Measurements from ENCODE around the gene WDR91.

- TF ChIP-seq EZH2 (IDR thresholded peaks at IDR 0.05; ENCODE audit: borderline replicate concordance, low read depth, low read length, severe bottlenecking) (no peak), CTCF (IDR thresholded peaks at IDR 0.05; ENCODE audit: extremely low read depth in 1 of 2, insufficient read depth in 1 of 2, low read depth in 1 of 2, low read length in 2 of 2) (no peak), JUN (IDR thresholded peaks at IDR 0.05; ENCODE audit: borderline replicate concordance, insufficient read depth, insufficient read length, low read depth) (no peak), POLR2A (IDR thresholded peaks at IDR 0.05; ENCODE audit: low read depth, low read length) (no peak), POLR2AphosphoS5 (IDR thresholded peaks at IDR 0.05; ENCODE audit: insufficient read depth, low read depth, low read length) (no peak), MYC (IDR thresholded peaks at IDR 0.05; ENCODE audit: low read depth, low read length) (no peak), GATA2 (IDR thresholded peaks at IDR 0.05; ENCODE audit: insufficient read depth, insufficient read length, low read depth, low read length) (no peak)
- TF ChIP-seq, protein P1, sequence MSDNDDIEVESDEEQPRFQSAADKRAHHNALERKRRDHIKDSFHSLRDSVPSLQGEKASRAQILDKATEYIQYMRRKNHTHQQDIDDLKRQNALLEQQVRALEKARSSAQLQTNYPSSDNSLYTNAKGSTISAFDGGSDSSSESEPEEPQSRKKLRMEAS (IDR thresholded peaks at IDR 0.05; ENCODE audit: insufficient read depth, insufficient read length): no peak
Measured at GRCh38 chr7:135192914-135193536, 18.3 kb downstream of the WDR91 start.

All from endothelial cell of umbilical vein (primary cell).